Mesendoderm (in vitro differentiated cells): ENCODE measurements around the gene PTPN3.

Experiments
- DNase-seq: peaks from one replicate; pipeline ENCODE4 v3.0.0; 2013
- H2AK5ac ChIP-seq: 2 replicates; pipeline ENCODE4 v1.6.1; 2013; ENCODE audit warnings: low read length, inconsistent platforms
- H2BK120ac ChIP-seq: 2 replicates; pipeline ENCODE4 v1.6.1; 2013; ENCODE audit warnings: low read depth, mild to moderate bottlenecking, low read length, moderate library complexity, mixed read lengths
- H2BK15ac ChIP-seq: replicated peaks from 2 replicates; pipeline ENCODE4 v1.6.1; 2013; ENCODE audit warnings: low read depth, mild to moderate bottlenecking, moderate library complexity
- H2BK5ac ChIP-seq: 2 replicates; pipeline ENCODE4 v1.6.1; 2013; ENCODE audit warnings: low read length, inconsistent platforms
- H3K18ac ChIP-seq: 2 replicates; pipeline ENCODE4 v1.6.1; 2013; ENCODE audit warnings: mild to moderate bottlenecking, low read length, mixed read lengths
- H3K23ac ChIP-seq: one replicate; pipeline ENCODE4 v1.6.1; 2013; ENCODE audit warnings: low read length
- H3K27ac ChIP-seq: 2 replicates; pipeline ENCODE4 v1.5.1; 2013; ENCODE audit warnings: low read depth, mild to moderate bottlenecking, inconsistent platforms, low read length, moderate library complexity
- H3K27me3 ChIP-seq: 2 replicates; pipeline ENCODE4 v1.6.1; 2013; ENCODE audit warnings: low read length, control low read depth, mild to moderate bottlenecking, inconsistent platforms; ENCODE audit not compliant: insufficient read depth, poor library complexity
- H3K36me3 ChIP-seq: 2 replicates; pipeline ENCODE4 v1.6.1; 2013; ENCODE audit warnings: low read length, inconsistent platforms; ENCODE audit not compliant: control insufficient read depth, insufficient read depth
- H3K4ac ChIP-seq: one replicate; pipeline ENCODE4 v1.6.1; 2013; ENCODE audit warnings: low read depth, mild to moderate bottlenecking, low read length, moderate library complexity
- H3K4me1 ChIP-seq: 2 replicates; pipeline ENCODE4 v1.6.1; 2013; ENCODE audit warnings: low read depth, low read length, inconsistent platforms; ENCODE audit not compliant: control insufficient read depth
- H3K4me2 ChIP-seq: 2 replicates; pipeline ENCODE4 v1.6.1; 2013; ENCODE audit warnings: low read length
- H3K4me3 ChIP-seq: 2 replicates; pipeline ENCODE4 v1.5.1; 2013; ENCODE audit warnings: mild to moderate bottlenecking, low read length
- H3K56ac ChIP-seq: one replicate; pipeline ENCODE4 v1.6.1; 2013; ENCODE audit warnings: low read length
- H3K79me1 ChIP-seq: 2 replicates; pipeline ENCODE4 v1.6.1; 2013; ENCODE audit warnings: low read length, inconsistent platforms
- H3K79me2 ChIP-seq: 2 replicates; pipeline ENCODE4 v1.6.1; 2013; ENCODE audit warnings: mild to moderate bottlenecking, low read length; ENCODE audit not compliant: control insufficient read depth, insufficient read depth
- H3K9ac ChIP-seq: 2 replicates; pipeline ENCODE4 v1.6.1; 2013; ENCODE audit warnings: low read length, inconsistent platforms
- H4K5ac ChIP-seq: one replicate; pipeline ENCODE4 v1.6.1; 2013; ENCODE audit warnings: low read length
- H4K8ac ChIP-seq: one replicate; pipeline ENCODE4 v1.6.1; 2013; ENCODE audit warnings: low read depth, mild to moderate bottlenecking, control low read depth, low read length, moderate library complexity
- WGBS: extraction: QIAGEN DNeasy Blood & Tissue Kit; methylation state at CpG from one replicate; pipeline ENCODE4 v1.1.7; 2013; ENCODE audit warnings: low lambda C conversion rate, missing lambda C conversion rate; ENCODE audit not compliant: insufficient coverage; ENCODE audit errors: extremely low coverage; 5-methylcytosine and 5-hydroxymethylcytosine counted together

The PTPN3 gene

DNA sequence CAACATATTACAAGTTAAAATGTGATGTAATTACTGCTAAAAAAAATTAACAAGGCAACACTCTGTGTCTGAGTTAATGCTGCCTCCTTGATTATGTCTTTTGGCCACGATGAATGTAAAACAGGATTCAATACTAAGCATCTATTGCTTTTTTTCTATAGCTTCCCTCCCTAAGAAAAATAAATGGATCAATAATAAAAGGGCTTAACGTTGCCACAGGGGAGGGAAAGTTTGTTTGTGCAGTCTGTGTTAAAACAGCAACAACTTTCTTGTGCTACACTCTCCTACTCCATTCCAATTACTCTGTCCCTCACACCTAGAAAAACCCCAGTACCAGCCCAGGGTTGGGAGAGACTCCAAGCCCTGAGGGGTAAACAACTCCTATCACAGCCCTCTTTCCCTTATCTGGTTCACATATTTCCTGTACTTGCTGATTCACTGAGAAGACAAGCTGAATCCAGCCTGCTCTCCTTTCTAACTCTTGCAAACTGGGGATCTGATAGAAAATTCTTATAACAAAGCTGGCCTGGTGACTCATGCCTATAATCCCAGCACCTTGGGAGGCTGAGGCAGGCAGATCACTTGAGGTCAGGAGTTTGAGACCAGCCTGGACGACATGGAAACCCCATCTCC, 44.8 kb downstream of the PTPN3 start:
- H3K27ac ChIP-seq: no peak overlapping the region
- no peaks in the 10 kb centered on the region for H3K79me1 ChIP-seq
- no peaks in the 10 kb centered on the region for H3K79me2 ChIP-seq
- no peak overlapping the region for H4K8ac ChIP-seq
- no peak overlapping the region for H3K4ac ChIP-seq
- H2BK120ac ChIP-seq: no peak overlapping the region
- no peaks in the 10 kb centered on the region for H3K27me3 ChIP-seq
- H3K36me3 ChIP-seq: no peaks in the 10 kb centered on the region
- no peak overlapping the region for H3K9ac ChIP-seq
- no peak overlapping the region for H3K18ac ChIP-seq
- peak; percentile 91 for DNase-seq
- no peaks in the 10 kb centered on the region for H3K4me1 ChIP-seq
- H3K4me3 ChIP-seq: no peak overlapping the region
- H2BK5ac ChIP-seq: no peak overlapping the region
- H4K5ac ChIP-seq: no peak overlapping the region
- WGBS: no CpG with 5 or more reads among the region's 3 CpGs
- H3K23ac ChIP-seq: no peak overlapping the region
- no peak overlapping the region for H3K56ac ChIP-seq
- no peak overlapping the region for H2BK15ac ChIP-seq
- H2AK5ac ChIP-seq: no peak overlapping the region
- no peak overlapping the region for H3K4me2 ChIP-seq

DNA sequence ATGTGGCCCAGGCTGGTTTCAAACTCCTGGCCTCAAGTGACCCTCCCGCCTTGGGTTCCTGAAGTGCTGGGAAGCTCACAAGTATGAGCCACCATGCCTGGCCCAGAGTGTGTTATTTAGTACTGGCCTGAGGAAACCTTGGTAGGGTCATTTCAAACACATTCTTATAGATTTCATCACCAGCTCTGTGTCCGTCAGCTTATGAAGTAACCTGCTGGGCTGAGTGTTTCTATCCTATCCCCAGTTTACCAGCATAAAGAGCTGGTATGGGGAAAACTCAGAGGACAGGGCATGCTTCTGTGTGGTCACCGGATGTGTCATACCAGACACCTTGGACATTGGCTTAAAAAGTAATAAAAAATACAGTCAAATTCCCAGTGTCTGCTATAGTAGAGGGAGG, 45.3 kb downstream of the PTPN3 start:
- Histone ChIP-seq H3K4me3 (no peak overlapping the region), H3K4me1 (no peaks in the 10 kb centered on the region), H4K5ac (no peak overlapping the region), H3K27me3 (no peaks in the 10 kb centered on the region), H3K4ac (no peak overlapping the region), H3K4me2 (no peak overlapping the region), H3K56ac (no peak overlapping the region), H3K18ac (no peak overlapping the region), H3K27ac (no peak overlapping the region), H2BK120ac (no peak overlapping the region), H3K79me2 (no peaks in the 10 kb centered on the region), H3K36me3 (no peaks in the 10 kb centered on the region), H2BK5ac (no peak overlapping the region), H3K9ac (no peak overlapping the region), H3K23ac (no peak overlapping the region), H2BK15ac (no peak overlapping the region), H4K8ac (no peak overlapping the region), H3K79me1 (no peaks in the 10 kb centered on the region), H2AK5ac (no peak overlapping the region)
- peak; percentile 40 for DNase-seq
- WGBS: no CpG with 5 or more reads among the region's 3 CpGs

DNA sequence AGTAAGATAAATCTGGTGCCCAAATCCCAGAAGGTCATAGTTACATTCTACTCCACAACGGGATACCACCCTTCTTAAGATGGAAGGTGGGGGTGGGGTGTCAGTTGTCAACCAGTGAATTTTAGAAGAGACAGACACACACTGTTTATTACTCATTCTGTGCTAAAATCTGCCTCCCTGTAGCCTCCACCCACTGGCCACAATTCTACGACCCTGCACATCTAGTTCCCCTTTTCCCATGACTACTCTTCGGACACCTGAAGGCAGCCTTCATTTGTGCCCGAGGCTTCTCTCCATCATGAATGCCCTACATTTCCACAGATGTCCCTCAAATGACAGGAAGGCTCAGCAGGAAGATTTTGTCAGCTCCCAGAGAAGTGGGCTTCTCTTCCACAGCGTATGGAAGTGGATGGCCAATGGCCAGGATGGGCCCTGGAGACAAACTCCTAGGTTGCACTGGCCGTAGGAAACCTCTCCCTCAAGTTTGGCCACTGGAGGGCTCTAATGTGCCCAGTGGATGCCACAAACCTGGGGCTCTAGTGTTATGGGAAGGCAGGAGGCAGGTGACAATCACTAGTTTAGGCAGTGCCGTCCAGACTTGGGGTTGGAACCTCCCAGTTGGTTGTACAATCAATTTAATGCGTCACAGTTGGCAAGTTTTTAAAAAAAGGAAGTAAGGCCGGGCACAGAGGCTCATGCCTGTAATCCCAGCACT, 46.6 kb downstream of the PTPN3 start:
- no CpG with 5 or more reads among the region's 9 CpGs for WGBS
- no peak overlapping the region for H3K4me3 ChIP-seq

GRCh38 chr9:109450346-109450745, 47.8 kb downstream of the PTPN3 start:
- no peak overlapping the region for H3K4ac ChIP-seq
- H3K27me3 ChIP-seq: no peaks in the 10 kb centered on the region
- H2BK120ac ChIP-seq: no peak overlapping the region
- H4K5ac ChIP-seq: no peak overlapping the region
- no peak overlapping the region for H2BK5ac ChIP-seq
- no peak overlapping the region for H3K27ac ChIP-seq
- no CpG with 5 or more reads among the region's 3 CpGs for WGBS
- no peak overlapping the region for H2BK15ac ChIP-seq
- no peak overlapping the region for H3K4me3 ChIP-seq
- H2AK5ac ChIP-seq: no peak overlapping the region
- no peak overlapping the region for H4K8ac ChIP-seq
- H3K23ac ChIP-seq: no peak overlapping the region
- no peak for DNase-seq
- no peak overlapping the region for H3K9ac ChIP-seq
- no peaks in the 10 kb centered on the region for H3K4me1 ChIP-seq
- no peak overlapping the region for H3K56ac ChIP-seq
- no peaks in the 10 kb centered on the region for H3K36me3 ChIP-seq
- no peak overlapping the region for H3K4me2 ChIP-seq
- no peaks in the 10 kb centered on the region for H3K79me1 ChIP-seq
- H3K79me2 ChIP-seq: no peaks in the 10 kb centered on the region
- H3K18ac ChIP-seq: no peak overlapping the region

More for the DNA sequence above, 46.6 kb downstream of the PTPN3 start:
- Histone ChIP-seq H3K27ac (no peak overlapping the region), H2BK5ac (no peak overlapping the region), H3K27me3 (no peaks in the 10 kb centered on the region), H3K4me2 (no peak overlapping the region), H3K23ac (no peak overlapping the region), H3K79me2 (no peaks in the 10 kb centered on the region), H2BK120ac (no peak overlapping the region), H3K36me3 (no peaks in the 10 kb centered on the region), H3K18ac (no peak overlapping the region), H3K79me1 (no peaks in the 10 kb centered on the region), H3K4ac (no peak overlapping the region), H4K8ac (no peak overlapping the region), H3K4me1 (no peaks in the 10 kb centered on the region), H3K56ac (no peak overlapping the region), H2AK5ac (no peak overlapping the region), H3K9ac (no peak overlapping the region), H2BK15ac (no peak overlapping the region), H4K5ac (no peak overlapping the region)
- peak; percentile 62 for DNase-seq

GRCh38 chr9:109449036-109449798, 48.9 kb downstream of the PTPN3 start:
- H3K56ac ChIP-seq: no peak overlapping the region
- no peaks in the 10 kb centered on the region for H3K4me1 ChIP-seq
- no peak overlapping the region for H3K4me3 ChIP-seq
- H2BK5ac ChIP-seq: no peak overlapping the region
- no CpG with 5 or more reads among the region's 12 CpGs for WGBS
- no peak overlapping the region for H2AK5ac ChIP-seq
- H3K79me1 ChIP-seq: no peaks in the 10 kb centered on the region
- H3K18ac ChIP-seq: no peak overlapping the region
- no peak for DNase-seq
- H4K5ac ChIP-seq: no peak overlapping the region
- H2BK120ac ChIP-seq: no peak overlapping the region
- no peak overlapping the region for H3K27ac ChIP-seq
- no peak overlapping the region for H4K8ac ChIP-seq
- no peak overlapping the region for H3K23ac ChIP-seq
- H3K4ac ChIP-seq: no peak overlapping the region
- H2BK15ac ChIP-seq: no peak overlapping the region
- no peaks in the 10 kb centered on the region for H3K27me3 ChIP-seq
- H3K36me3 ChIP-seq: no peaks in the 10 kb centered on the region
- H3K79me2 ChIP-seq: no peaks in the 10 kb centered on the region
- no peak overlapping the region for H3K9ac ChIP-seq
- no peak overlapping the region for H3K4me2 ChIP-seq
